ENCODE data around the gene MSRB1. TPM values are rescaled to one million over a fixed set of nuclear protein-coding genes. Genes with fewer than 3 reads are reported as not detected.

MSRB1 gene
- total and polyA plus RNA-seq, 2 donors (not counting 3 experiments of a cell fraction or from before 2014, with no cell fraction given), result 25.0 to 42.1 TPM

- H3K9ac ChIP-seq (replicated peaks; ENCODE audit: extremely low read depth, insufficient read depth, low read length), result no peak overlapping the region
- no peaks in the 10 kb centered on the region for H3K4me1 ChIP-seq (ENCODE audit: control insufficient read depth, extremely low read depth, insufficient read depth, low read length)
- peaks cover 0 to 2% of the 10 kb centered on the region in 2 experiments for H3K27me3 ChIP-seq (ENCODE audit: control insufficient read depth in 2 of 2, insufficient read depth in 2 of 2, low read length in 2 of 2)
- H2AFZ ChIP-seq (ENCODE audit: low read depth, low read length), result no peak overlapping the region
- H3K9me3 ChIP-seq (replicated peaks; ENCODE audit: control insufficient read depth, insufficient read depth, low read length), result no peaks in the 10 kb centered on the region
- no peaks in the 10 kb centered on the region for H4K20me1 ChIP-seq (replicated peaks; ENCODE audit: control insufficient read depth, extremely low read depth, insufficient read depth, low read length)
- TF ChIP-seq FOS (IDR thresholded peaks at IDR 0.05; ENCODE audit: borderline replicate concordance, insufficient read depth, low read length), result no peak
- no peak for TF ChIP-seq POLR2A (IDR thresholded peaks at IDR 0.05; ENCODE audit: low read depth, low read length)
- no peak for TF ChIP-seq JUN (IDR thresholded peaks at IDR 0.05; ENCODE audit: borderline replicate concordance, insufficient read depth, insufficient read length, low read depth)
- no peak for TF ChIP-seq GATA2 (IDR thresholded peaks at IDR 0.05; ENCODE audit: insufficient read depth, insufficient read length, low read depth, low read length)
- TF ChIP-seq MAX (IDR thresholded peaks at IDR 0.05; ENCODE audit: insufficient read depth, insufficient read length), result no peak
- no peak for TF ChIP-seq MYC (IDR thresholded peaks at IDR 0.05; ENCODE audit: low read depth, low read length)
- TF ChIP-seq EZH2 (IDR thresholded peaks at IDR 0.05; ENCODE audit: borderline replicate concordance, low read depth, low read length, severe bottlenecking), result no peak
- no peak for TF ChIP-seq CTCF (IDR thresholded peaks at IDR 0.05; ENCODE audit: extremely low read depth in 1 of 2, insufficient read depth in 1 of 2, low read depth in 1 of 2, low read length in 2 of 2)
- TF ChIP-seq POLR2AphosphoS5 (IDR thresholded peaks at IDR 0.05; ENCODE audit: insufficient read depth, low read depth, low read length), result no peak
- intact Hi-C loops (cut with micrococcal nuclease) (no loop called here), dilution Hi-C loops (cut with MboI; ENCODE audit: extremely low pct_ligation_motif_present, low sequenced_read_pairs) (no loop called here)
- H3K4me3 ChIP-seq (replicated peaks in 1 of 3; ENCODE audit: insufficient read depth in 1 of 3, low read depth in 1 of 3, low read length in 3 of 3), result no peak overlapping the region
- ChIA-PET POLR2A (no interaction called here), CTCF (no interaction called here)
- no peaks in the 10 kb centered on the region for H3K79me2 ChIP-seq (ENCODE audit: control insufficient read depth, insufficient read depth, low read length)
- no peaks in the 10 kb centered on the region for H3K9me1 ChIP-seq (replicated peaks; ENCODE audit: control insufficient read depth, extremely low read depth, insufficient read depth, low read length)
- DNase-seq (ENCODE audit: low read depth, low spot score), result no peak
- no peaks in the 10 kb centered on the region for H3K36me3 ChIP-seq (ENCODE audit: control insufficient read depth in 2 of 2, extremely low read depth in 1 of 2, insufficient read depth in 2 of 2, low read length in 2 of 2)
- H3K27ac ChIP-seq (ENCODE audit: insufficient read depth, low read depth, low read length), result no peak overlapping the region
- FAIRE-seq, result no peak
- no peak overlapping the region for H3K4me2 ChIP-seq (ENCODE audit: insufficient read depth, low read length)
- no TSS peak for BruUV-seq (replicated peaks)
Measured at GRCh38 chr16:1900452-1900774, 42.6 kb downstream of the MSRB1 start.

All from endothelial cell of umbilical vein (primary cell).